T-helper 1 cell treated with Interleukin-12 subunit alpha and Interleukin-12 subunit beta and Interleukin-4 antibody, amounts not matched to agents 30 μg/mL and 1 μg/mL, for 36 hours (primary cell): ENCODE data around the gene LNPEP.

Source experiments
- H3K27ac Mint-ChIP-seq: one replicate; pipeline ENCODE4 v1.8.0; 2021; ENCODE audit warnings: mild to moderate bottlenecking, mixed read lengths
- H3K27me3 Mint-ChIP-seq: one replicate; pipeline ENCODE4 v1.8.0; 2021; ENCODE audit warnings: low read depth, mixed read lengths
- H3K36me3 Mint-ChIP-seq: one replicate; pipeline ENCODE4 v1.8.0; 2021; ENCODE audit warnings: low read depth, mixed read lengths
- H3K4me1 Mint-ChIP-seq: one replicate; pipeline ENCODE4 v1.8.0; 2021; ENCODE audit warnings: low read depth, mixed read lengths
- H3K4me3 Mint-ChIP-seq: one replicate; pipeline ENCODE4 v1.8.0; 2021; ENCODE audit warnings: mild to moderate bottlenecking, moderate library complexity, mixed read lengths
- H3K9me3 Mint-ChIP-seq: one replicate; pipeline ENCODE4 v1.8.0; 2021; ENCODE audit warnings: mixed read lengths

LNPEP gene

DNA sequence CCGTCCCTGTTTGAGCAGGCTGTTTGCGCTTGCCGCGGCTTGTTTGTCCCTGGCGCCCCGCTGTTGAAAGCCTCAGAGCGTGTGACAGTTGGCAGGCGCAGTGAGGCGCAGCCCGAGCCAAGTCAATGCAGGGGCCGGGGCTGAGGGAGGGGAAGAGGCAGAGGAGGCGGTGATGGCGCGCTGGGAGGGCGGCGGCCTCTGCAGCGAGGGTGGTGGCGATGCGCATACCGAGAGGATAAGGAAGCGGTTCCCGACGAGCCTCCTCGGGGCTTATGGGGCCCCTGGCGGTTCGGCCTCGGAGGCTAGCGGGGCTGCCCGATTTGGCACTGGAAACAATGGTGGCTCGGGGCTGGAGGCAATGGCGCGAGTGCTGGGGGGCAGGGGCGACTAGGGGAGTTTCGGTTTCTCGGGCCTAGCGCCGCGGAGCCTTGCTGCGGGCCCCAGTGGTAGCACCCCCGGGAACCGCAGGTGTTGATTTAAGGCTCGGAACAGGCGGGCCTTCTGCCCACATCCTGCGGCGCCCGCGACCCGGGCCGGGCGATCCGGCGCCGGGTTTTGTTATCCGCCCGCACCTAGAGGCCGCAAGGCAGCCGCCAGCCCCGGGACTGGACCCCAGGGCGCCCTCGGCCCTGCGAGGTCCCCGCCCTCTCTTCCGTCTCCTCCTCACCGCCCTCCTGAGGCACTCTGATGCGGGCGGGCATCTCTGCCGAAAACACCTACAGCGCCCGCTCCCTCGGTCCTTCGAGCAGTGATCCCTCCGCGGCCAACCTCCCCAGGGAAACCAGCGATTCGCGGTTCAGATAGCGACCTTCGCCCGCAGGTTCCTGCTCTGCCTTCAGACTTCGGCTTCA is 947 bp upstream of the LNPEP start:
- H3K4me3 Mint-ChIP-seq: peak overlapping the region; percentile 91
- H3K9me3 Mint-ChIP-seq: no peaks in the 10 kb centered on the region
- peaks cover 21% of the 10 kb centered on the region for H3K36me3 Mint-ChIP-seq
- H3K4me1 Mint-ChIP-seq: peaks cover 53% of the 10 kb centered on the region
- no peaks in the 10 kb centered on the region for H3K27me3 Mint-ChIP-seq
- peak overlapping the region; percentile 98 for H3K27ac Mint-ChIP-seq

DNA sequence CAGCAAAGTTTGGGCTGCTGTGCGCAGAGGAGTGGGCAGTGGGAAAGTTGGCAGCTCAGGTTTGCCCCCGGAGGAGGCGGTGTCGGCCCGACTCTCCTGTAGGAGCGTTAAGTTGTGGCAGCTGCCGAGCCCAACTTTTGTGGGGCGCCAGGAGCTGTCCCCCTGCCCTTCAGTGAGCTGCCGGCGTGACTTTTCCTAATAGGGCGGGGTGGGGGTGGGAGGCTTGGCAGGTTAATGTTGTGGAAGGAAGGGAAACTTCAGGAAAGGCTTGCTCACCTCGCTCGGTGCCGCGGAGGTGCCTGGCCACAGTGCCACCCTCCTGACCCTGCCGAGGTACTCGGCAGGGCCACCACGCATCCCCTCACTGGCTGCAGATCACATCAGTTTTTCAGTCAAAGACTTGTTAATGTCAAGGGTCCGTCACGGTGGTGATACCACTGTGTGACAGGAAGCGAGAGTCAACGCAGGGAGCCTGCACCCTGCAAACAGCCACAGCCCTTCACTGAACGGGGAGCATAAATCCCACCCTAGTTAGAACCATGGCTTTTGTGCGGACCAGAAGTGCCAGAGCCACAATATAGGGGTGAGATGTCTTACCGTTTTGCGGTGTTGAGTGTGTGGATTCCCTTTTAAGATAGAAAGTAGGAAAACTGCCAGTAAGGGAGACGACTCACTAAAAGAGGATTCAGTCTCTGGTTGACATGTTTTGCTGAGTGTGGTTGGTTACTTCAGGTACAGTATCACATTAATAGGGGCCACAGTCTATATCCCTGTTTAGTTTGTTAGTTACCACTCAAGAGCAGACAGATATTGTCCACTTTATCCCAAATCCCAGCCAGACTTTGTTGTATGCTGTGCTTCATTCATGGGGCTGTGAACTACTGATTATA is 796 bp downstream of the LNPEP start:
- no peaks in the 10 kb centered on the region for H3K27me3 Mint-ChIP-seq
- H3K4me1 Mint-ChIP-seq: peaks cover 55% of the 10 kb centered on the region
- H3K36me3 Mint-ChIP-seq: peaks cover 28% of the 10 kb centered on the region
- H3K27ac Mint-ChIP-seq: peak overlapping the region; percentile 95
- no peaks in the 10 kb centered on the region for H3K9me3 Mint-ChIP-seq
- H3K4me3 Mint-ChIP-seq: peak overlapping the region; percentile 91

DNA sequence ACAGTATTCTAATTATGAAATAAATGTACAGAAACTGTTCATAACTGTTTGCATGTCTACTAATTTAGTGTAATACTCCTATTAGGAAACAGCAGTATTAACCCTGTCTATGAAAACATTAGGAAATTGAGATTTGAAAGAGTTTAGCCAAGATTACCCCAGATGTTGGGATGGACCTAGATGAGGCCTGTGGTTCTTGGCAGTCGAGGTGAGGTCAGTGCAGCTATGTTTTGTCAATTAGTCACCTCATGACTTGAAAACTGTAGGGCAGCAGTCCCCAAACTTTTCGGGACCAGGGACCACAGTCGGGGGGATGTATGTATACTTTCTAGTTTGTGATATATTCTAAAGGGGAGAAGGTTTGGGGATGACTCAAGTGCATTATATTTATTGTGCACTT is 4.7 kb downstream of the LNPEP start:
- Mint-ChIP-seq H3K27ac (no peak overlapping the region), H3K9me3 (no peaks in the 10 kb centered on the region), H3K4me3 (no peak overlapping the region), H3K4me1 (peaks cover 52% of the 10 kb centered on the region), H3K36me3 (peaks cover 32% of the 10 kb centered on the region), H3K27me3 (no peaks in the 10 kb centered on the region)

DNA sequence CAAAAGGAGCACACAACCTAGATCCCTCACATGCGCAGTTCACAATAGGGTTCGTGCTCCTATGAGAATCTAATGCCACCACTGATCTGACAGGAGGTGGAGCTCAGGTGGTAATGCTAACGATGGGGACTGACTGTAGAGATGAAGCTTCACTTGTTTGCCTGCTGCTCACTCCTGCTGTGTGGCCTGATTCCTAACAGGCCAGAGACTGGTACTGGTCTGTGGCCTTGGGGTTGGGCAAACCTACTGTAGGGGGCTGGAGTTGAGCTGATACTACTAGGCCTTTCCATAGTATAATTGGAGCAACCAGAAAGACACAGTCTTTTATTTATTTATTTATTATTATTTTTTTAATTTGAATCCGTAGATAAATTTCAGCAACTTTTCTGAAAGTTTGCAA is 5.3 kb downstream of the LNPEP start:
- Mint-ChIP-seq H3K27me3 (no peaks in the 10 kb centered on the region), H3K27ac (no peak overlapping the region), H3K4me3 (no peak overlapping the region), H3K9me3 (no peaks in the 10 kb centered on the region), H3K36me3 (peaks cover 35% of the 10 kb centered on the region), H3K4me1 (peaks cover 56% of the 10 kb centered on the region)

DNA sequence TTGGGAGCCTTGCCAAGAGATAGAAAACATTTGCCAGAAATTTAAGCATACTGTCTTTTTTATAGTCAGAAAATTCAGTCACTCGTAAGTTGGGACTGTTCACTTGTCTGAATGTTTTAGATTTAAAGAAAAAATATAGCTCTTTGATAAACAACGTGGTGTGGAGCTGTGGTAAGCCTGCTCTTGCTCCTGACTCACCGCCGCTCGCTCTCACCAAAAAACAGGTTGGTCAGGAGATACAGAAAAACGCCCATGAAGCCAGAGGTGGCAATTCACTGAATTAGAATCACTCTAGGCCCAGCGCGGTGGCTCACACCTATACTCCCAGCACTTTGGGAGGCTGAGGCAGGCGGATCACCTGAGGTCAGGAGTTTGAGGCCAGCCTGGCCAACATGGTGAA is 6.2 kb downstream of the LNPEP start:
- no peak overlapping the region for H3K27ac Mint-ChIP-seq
- H3K36me3 Mint-ChIP-seq: peaks cover 33% of the 10 kb centered on the region
- H3K4me3 Mint-ChIP-seq: no peak overlapping the region
- peaks cover 53% of the 10 kb centered on the region for H3K4me1 Mint-ChIP-seq
- H3K27me3 Mint-ChIP-seq: no peaks in the 10 kb centered on the region
- no peaks in the 10 kb centered on the region for H3K9me3 Mint-ChIP-seq

DNA sequence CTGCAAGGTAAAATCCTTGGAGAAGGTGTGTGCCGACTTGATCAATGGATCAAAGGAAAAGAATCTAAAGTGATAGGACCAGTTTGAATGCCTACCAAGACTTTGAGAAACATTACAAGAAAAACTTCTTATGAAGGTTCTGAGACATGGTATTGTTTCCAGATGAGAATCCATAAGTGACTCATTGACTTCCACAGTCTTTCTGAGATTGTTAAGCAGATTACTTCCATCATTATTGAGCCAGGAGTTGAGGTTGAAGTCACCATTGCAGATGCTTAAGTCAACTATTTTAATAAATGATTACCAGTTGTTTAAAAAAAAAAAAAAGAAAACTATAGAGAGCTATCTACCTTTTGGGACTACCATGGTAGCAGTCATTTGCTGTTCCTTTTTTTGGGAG is 7.0 kb downstream of the LNPEP start:
- Mint-ChIP-seq H3K27ac (no peak overlapping the region), H3K9me3 (no peaks in the 10 kb centered on the region), H3K4me3 (no peak overlapping the region), H3K27me3 (no peaks in the 10 kb centered on the region), H3K4me1 (peaks cover 49% of the 10 kb centered on the region), H3K36me3 (peaks cover 29% of the 10 kb centered on the region)

DNA sequence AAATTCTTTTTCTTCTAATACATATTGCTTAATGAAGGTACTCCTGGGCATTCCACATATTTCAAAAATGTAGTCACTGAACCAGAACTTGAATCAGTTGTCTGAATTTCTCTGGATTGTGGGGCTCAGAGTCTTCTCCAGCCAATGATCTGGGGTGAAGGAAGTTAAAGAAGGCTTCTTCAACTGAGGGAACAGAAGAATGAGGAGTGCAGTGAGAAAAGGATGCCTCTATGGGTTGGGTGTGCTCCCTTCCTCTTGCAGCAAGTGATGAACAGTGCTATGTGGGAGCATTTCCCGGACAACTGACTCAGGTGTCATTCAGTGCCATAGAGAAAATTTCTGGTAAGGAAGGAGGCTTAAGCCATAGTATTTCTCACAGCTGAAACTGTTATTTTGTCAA is 7.9 kb downstream of the LNPEP start:
- Mint-ChIP-seq H3K27me3 (no peaks in the 10 kb centered on the region), H3K36me3 (peaks cover 25% of the 10 kb centered on the region), H3K27ac (no peak overlapping the region), H3K4me3 (no peak overlapping the region), H3K9me3 (no peaks in the 10 kb centered on the region), H3K4me1 (peaks cover 40% of the 10 kb centered on the region)

DNA sequence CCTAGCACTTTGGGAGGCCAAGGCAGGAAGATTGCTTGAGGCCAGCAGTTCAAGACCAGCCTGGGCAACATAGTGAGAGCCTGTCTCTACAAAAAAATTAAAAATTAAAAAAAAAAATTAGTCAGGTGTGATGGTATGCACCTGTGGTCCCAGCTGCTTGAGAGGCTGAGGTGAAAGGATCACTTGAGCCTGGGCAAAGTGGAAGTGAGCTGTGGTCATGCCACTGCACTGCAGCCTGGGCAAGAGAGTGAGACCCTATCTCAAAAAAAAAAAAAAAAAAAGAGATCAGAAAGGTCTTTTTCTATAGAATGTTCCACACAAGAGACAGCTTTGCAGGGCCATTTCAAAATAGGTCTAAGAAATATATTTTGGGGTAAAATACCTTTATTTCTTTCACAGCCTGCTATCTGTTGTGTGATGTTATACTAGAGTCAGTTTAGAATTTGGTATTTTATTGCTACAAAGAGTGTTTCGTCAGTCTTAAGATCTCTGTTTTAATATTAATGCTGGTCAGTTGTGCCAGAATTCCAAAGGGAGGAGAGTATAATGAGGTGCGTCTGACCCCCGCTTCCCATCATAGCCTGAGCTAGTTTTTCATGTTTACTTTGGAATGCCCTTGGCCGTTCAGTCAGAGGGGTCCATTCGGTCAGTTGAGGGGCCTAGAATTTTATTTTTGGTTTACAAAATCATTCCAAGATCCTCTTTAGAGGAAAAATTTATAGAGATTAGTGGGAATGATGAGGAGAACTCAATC is 9.4 kb downstream of the LNPEP start:
- Mint-ChIP-seq H3K27ac (no peak overlapping the region), H3K9me3 (no peaks in the 10 kb centered on the region), H3K4me1 (peaks cover 39% of the 10 kb centered on the region), H3K27me3 (no peaks in the 10 kb centered on the region), H3K4me3 (no peak overlapping the region), H3K36me3 (peaks cover 25% of the 10 kb centered on the region)

DNA sequence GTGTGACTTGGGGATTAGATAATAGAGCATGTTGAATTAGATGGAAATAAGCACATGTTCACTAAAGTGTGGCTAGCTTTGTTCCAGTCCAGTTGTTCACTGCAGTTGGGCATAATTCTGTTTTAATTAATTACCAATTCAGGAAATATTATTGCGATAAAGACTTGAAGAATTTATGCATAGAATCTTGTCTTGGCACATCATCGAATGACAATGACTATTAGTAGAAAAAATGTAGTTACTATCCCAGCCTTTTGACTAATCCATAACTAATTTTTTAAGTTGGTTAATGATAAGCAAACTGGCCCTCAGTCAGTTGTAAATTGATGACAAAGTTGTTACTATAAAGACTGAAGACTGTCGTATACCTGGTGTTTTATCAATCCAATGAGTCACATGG is 10.5 kb downstream of the LNPEP start:
- no peak overlapping the region for H3K27ac Mint-ChIP-seq

DNA sequence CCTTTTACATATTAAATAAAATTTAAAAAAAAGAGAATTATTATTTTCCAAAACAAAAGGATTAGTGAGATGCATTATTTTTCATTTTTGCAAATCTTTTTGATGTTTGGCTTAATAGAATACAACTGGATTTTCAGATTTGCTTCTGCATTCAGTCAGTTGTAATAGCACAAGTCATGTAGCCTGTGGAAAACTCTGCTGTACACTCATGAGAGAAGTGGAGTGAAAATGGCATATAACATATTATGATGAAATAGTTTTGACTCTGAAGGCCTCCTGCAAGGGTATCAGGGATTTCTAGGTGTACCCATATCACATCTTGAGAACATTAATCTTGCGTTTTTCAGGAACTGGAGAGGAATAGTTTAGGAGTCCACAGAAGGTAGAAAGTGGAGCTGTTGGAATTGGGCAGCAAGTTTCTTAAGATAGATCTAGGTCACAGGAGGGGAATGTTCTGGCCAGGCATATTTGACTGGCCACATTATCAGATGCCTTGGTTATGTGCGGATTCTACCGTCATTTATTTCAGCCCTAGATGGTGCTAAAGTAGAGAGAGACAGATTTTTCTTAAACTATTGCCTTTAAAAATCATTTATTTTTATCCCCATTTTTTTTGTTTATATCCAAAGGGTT is 16.4 kb downstream of the LNPEP start:
- Mint-ChIP-seq H3K36me3 (peaks cover 14% of the 10 kb centered on the region), H3K4me3 (no peak overlapping the region), H3K9me3 (no peaks in the 10 kb centered on the region), H3K27ac (no peak overlapping the region), H3K4me1 (peaks cover 35% of the 10 kb centered on the region), H3K27me3 (no peaks in the 10 kb centered on the region)

More for the DNA sequence above, 10.5 kb downstream of the LNPEP start:
- H3K4me3 Mint-ChIP-seq: no peak overlapping the region
- H3K27me3 Mint-ChIP-seq: no peaks in the 10 kb centered on the region
- H3K36me3 Mint-ChIP-seq: peaks cover 19% of the 10 kb centered on the region
- no peaks in the 10 kb centered on the region for H3K9me3 Mint-ChIP-seq
- H3K4me1 Mint-ChIP-seq: peaks cover 31% of the 10 kb centered on the region

DNA sequence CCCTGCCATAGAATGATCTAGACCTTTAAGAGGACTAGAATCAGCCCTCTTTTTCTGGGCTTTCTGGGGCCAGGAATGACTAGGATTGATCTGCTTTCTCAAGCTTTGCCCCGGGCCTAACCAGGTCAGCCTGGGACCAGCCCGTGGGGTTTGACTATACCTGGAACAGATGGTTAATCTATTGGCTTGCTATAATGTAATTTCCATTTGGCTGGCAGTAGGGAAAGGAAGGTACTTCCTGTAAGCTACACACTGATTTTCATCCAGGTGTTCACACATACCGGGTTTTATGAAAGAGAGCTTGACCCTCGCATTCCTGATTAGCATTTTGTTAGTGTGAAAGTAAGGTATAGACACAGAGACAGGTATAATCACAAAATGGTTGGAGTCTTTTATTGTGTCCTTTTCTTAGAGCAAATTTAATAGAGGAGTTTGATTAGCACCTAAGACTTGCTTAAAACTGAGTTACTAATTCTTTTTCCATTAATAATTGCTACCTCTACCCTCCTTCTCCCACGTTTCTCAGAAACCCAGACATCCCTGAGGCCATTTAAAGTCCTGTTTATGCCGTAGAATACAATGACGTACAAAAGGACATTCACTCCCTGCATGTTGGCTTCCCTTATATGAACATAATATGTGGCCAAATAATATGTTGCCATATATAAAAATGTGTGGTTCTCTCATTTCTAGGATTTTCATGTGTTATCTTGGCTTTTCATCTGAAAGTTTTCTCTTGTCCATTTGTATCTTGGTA is 17.3 kb downstream of the LNPEP start:
- Mint-ChIP-seq H3K9me3 (no peaks in the 10 kb centered on the region), H3K27ac (no peak overlapping the region), H3K27me3 (no peaks in the 10 kb centered on the region), H3K36me3 (peaks cover 12% of the 10 kb centered on the region), H3K4me1 (peaks cover 42% of the 10 kb centered on the region), H3K4me3 (no peak overlapping the region)

DNA sequence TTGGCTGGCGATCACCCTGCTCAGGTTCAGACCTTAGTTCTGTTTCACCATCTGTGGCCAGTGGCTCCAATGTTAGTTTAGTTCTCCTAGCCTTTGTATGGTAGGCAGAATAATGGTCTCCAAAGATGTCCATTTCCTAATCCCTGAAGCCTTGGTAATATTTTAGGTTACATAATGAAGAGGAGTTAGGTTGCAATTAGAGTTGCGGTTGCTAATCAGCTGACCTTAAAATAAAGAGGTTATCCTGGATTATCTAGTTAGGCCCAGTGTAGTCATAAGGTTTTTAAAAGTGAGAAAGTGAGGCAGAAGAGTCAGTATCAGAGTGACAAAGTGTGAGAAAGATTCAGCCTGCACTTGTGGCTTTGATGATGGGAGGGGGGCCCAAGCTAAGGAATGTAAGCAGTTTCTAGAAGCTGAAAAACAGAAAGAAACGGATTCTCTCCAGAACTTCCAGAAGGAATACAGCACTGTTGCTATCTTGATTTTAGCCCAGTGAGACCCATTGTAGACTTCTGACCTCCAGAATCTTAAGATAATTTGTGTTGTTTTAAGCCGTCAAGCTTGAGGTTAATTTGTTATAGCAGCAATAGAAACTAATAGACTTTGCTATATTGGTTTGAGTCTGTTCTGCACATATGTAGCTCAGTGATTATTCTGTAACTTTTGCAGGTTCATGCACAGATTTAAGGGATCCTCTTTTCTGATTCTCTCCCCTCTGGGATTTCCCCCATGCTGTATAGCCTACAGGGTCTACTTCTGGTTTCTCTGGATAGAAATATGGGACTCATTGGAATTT is 21.6 kb downstream of the LNPEP start:
- peak overlapping the region; percentile 81 for H3K27ac Mint-ChIP-seq
- no peaks in the 10 kb centered on the region for H3K27me3 Mint-ChIP-seq
- no peaks in the 10 kb centered on the region for H3K9me3 Mint-ChIP-seq
- peaks cover 10% of the 10 kb centered on the region for H3K36me3 Mint-ChIP-seq
- peaks cover 55% of the 10 kb centered on the region for H3K4me1 Mint-ChIP-seq
- H3K4me3 Mint-ChIP-seq: peak overlapping the region; percentile 50

DNA sequence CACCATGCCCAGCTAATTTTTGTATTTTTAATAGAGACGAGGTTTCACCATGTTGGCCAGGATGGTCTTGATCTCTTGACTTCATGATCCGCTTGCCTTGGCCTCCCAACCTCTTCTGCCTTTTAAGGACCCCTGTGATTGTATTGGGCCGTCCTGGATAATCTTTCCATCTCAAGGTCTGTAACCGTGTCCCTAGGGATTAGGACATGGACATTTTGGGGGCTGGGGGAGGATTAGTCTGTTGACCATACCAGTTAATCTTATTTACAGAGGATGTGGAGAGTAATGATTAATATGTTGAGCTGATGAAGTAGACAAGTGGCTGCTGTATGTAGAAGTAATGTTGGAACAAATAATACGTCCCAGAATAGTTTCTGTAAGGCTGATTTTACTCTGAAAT is 23.1 kb downstream of the LNPEP start:
- no peaks in the 10 kb centered on the region for H3K9me3 Mint-ChIP-seq
- H3K4me3 Mint-ChIP-seq: no peak overlapping the region
- no peak overlapping the region for H3K27ac Mint-ChIP-seq
- peaks cover 13% of the 10 kb centered on the region for H3K36me3 Mint-ChIP-seq
- peaks cover 60% of the 10 kb centered on the region for H3K4me1 Mint-ChIP-seq
- no peaks in the 10 kb centered on the region for H3K27me3 Mint-ChIP-seq
